Fibroblast of lung (primary cell): ENCODE measurements around the gene LBH.

ENCODE experiments used
- EZH2 ChIP-seq: IDR thresholded peaks from 2 replicates; pipeline ENCODE4 v1.5.1; 2012; ENCODE audit warnings: low read length, control low read depth, mild to moderate bottlenecking; ENCODE audit errors: missing control alignments
- TF ChIP-seq, protein P1 (sequence below), 2 donors: IDR thresholded peaks in 1 of 2; conservative IDR thresholded peaks in 1 of 2; 1 replicate in 1 of 2; 2 replicates in 1 of 2; pipeline ENCODE4 v1.5.1; 2011 to 2012; ENCODE audit warnings: low read length in 2 of 2, control low read depth in 1 of 2, inconsistent platforms in 1 of 2, low read depth in 1 of 2, mild to moderate bottlenecking in 1 of 2

DNA sequence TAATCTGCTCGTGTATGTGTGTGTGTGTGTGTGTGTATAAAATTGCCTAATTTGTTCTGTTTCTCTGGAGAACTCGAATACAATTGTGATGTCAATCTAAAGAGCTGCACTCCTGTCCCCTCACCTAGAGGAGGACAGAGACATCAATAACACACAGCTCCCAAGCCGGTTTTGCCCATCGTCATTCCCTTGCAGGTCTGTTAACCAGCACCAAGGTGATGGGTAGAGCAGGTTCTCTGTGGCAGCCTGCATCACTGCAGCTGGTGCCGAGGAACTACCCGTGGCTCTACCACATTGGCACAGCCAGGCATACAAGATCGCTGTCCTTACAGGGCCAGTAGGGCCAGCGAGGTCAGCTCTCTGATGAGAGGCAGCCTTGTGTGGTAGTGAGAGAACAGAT, 41.0 kb downstream of the LBH start:
- TF ChIP-seq EZH2, result no peak
- TF ChIP-seq, protein P1, sequence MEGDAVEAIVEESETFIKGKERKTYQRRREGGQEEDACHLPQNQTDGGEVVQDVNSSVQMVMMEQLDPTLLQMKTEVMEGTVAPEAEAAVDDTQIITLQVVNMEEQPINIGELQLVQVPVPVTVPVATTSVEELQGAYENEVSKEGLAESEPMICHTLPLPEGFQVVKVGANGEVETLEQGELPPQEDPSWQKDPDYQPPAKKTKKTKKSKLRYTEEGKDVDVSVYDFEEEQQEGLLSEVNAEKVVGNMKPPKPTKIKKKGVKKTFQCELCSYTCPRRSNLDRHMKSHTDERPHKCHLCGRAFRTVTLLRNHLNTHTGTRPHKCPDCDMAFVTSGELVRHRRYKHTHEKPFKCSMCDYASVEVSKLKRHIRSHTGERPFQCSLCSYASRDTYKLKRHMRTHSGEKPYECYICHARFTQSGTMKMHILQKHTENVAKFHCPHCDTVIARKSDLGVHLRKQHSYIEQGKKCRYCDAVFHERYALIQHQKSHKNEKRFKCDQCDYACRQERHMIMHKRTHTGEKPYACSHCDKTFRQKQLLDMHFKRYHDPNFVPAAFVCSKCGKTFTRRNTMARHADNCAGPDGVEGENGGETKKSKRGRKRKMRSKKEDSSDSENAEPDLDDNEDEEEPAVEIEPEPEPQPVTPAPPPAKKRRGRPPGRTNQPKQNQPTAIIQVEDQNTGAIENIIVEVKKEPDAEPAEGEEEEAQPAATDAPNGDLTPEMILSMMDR (conservative IDR thresholded peaks at IDR 0.05 in 1 of 2, IDR thresholded peaks at IDR 0.05 in 1 of 2; ENCODE audit: low read depth in 1 of 2, low read length in 2 of 2), result no peak
